ENCODE results near the gene TRPM2. TPM values are rescaled to one million over a fixed set of nuclear protein-coding genes. Genes with fewer than 3 reads are reported as not detected.

TRPM2 gene
- total RNA-seq, 1 donor from 2014 or later: 10.0 TPM

- peak; percentile 40 for DNase-seq (ENCODE audit: low spot score)
Measured at GRCh38 chr21:44428281-44428960, 75.0 kb downstream of the TRPM2 start.

DNA sequence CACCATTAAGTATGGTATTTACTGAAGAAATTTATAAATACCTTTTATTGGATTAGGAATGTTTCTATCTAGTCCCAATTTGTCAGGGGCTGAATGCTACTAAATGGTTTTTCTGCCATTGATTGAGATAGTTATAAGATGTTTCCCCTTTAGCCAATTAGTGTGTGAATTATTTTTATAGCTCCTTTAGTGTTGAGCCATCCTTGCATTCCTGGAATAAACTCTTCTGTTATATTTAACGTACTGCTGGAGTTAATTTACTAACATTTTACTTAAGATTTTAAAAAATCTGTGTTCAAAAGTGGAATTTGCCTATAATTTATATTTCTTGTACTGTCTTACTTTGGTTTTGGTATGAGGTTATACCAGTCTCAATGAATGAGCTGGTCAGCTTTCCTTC is 76.5 kb downstream of the TRPM2 start:
- no peak for DNase-seq (ENCODE audit: low spot score)

GRCh38 chr21:44431300-44431699 is 77.9 kb downstream of the TRPM2 start:
- DNase-seq (ENCODE audit: low spot score): no peak

DNA sequence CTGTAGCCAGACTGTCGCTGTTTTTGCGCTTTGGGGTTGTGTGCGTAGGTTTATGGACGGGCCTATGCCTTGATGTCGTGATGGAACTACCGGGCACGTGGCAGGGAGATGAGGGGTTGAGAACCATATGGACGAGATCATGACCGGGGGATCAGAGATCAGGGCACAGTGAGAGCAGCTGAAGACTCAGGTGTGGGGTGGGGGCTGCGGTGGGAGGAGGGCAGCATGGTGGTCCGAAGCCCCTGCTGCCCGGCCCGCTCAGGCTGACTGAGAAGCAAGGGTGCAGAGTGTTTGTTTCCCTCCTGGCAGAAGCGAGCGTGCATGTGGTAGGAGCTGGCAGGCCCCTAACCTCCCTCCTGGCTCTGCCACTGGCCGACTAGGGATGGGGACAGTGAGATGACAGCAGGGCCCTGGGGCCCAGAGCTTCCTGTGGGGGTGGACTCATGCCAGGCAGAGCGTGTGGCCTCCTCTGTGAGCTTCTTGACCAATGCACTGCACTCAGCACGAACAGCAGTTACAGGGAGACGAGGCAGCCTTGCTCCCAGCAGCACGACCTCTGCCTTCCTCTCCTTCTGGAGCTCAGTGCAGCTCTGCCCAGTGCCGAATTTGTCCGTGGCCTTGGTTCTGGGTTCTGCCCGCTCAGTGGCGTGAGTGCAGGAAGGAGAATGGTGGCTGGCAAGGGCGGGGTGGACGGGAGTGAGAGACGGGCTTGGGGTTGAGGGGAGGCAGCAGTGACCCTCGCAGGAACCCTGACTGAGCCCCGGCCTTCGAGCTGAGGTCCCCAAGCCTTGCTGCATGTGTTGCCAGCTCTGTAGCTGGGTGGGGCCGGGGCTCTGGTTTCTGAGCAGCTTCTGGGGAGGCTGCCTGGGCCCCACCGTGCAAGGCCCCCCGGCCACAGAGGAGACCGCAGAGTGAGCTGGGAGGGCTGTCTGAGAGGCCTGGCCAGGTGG is 79.7 kb downstream of the TRPM2 start:
- no peak for DNase-seq (ENCODE audit: low spot score)

DNA sequence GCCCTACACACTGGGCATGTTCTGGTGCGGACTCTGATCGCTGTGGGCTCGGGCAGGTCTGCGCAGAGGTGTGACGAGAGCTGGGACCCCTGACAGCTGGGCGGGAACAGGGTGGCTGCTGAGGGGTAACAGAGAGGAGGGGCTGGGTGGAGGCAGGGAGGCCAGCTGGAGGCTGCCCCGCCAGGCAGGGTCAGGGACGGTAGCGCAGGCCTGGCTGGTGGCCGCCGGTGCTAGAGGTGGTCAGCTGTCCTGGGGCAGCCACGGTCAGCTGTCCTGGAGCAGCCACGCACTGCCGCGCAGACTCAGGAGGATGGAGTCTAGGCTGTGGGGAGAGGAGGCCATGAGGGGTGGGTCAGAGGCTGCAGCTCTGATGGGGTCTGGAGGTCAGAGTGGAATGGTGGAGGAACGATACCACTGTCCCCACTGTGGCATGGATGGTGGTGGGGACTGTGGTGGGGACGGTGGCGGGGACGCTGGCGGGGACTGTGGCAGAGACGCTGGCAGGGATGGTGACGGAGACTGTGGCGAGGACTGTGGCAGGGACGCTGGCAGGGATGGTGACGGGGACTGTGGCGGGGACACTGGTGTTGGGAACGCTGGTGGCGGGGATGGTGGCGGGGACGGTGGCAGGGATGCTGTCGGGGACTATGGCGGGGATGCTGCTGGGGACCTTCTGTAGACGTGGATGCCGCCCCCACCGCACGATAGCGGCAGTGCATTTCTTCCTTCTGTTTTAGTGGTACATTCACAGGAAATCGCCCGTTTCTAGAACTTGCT is 80.6 kb downstream of the TRPM2 start:
- DNase-seq (ENCODE audit: low spot score): peak; percentile 34

- DNase-seq (ENCODE audit: low spot score): peak; percentile 28
Measured at GRCh38 chr21:44434568-44434925, 81.1 kb downstream of the TRPM2 start.

GRCh38 chr21:44434936-44435635 is 81.7 kb downstream of the TRPM2 start:
- peak; percentile 36 for DNase-seq (ENCODE audit: low spot score)

DNA sequence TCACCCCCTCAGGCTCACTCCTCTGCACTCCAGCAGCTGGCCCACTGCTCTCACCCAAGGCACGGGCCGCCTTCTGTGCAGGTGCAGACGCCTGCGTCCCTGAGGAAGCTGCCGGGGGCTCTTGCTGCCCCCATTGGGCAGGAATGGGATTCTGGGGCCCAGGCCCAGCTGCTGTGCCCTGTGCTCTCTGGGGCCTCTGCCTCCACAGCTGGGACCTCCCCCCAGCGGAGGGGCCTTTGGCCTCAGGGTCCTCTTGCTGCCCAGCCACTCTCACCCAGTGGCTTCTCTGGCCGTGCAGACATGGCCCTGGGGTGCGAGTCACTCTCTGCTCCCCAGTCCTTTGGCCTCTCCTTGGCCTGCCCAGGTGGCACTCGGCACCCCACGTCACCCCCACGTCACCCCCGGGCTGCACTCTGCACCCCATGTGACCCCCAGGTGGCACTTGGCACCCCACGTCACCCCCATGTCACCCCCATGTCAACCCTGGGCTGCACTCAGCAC is 82.7 kb downstream of the TRPM2 start:
- no peak for DNase-seq (ENCODE audit: low spot score)

DNA sequence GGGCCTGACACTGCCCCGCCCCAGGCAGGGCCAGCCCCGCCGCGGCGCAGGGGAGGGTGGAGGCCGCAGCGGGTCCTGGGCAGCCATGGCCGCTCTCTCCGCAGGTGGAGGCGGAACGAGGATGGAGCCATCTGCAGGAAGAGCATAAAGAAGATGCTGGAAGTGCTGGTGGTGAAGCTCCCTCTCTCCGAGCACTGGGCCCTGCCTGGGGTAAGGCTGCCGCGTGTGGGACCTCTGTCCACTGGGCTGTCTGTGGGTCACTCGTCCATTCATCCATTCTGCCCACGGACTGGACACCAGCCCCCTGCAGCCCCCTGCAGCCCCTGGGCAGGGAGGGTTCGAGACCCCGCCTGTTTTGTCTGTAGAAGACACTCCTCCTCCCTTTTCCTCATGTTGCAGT is 83.5 kb downstream of the TRPM2 start:
- no peak for DNase-seq (ENCODE audit: low spot score)

GRCh38 chr21:44437371-44437695 is 83.9 kb downstream of the TRPM2 start:
- DNase-seq (ENCODE audit: low spot score): no peak

- DNase-seq (ENCODE audit: low spot score): no peak
Measured at GRCh38 chr21:44437696-44438431, 84.4 kb downstream of the TRPM2 start.

- DNase-seq (ENCODE audit: low spot score): no peak
Measured at GRCh38 chr21:44438531-44439210, 85.2 kb downstream of the TRPM2 start.

GRCh38 chr21:44439211-44439600 is 85.8 kb downstream of the TRPM2 start:
- no peak for DNase-seq (ENCODE audit: low spot score)

GRCh38 chr21:44440241-44441040 is 87.0 kb downstream of the TRPM2 start:
- DNase-seq (ENCODE audit: low spot score): no peak

- DNase-seq (ENCODE audit: low spot score): no peak
Measured at GRCh38 chr21:44441041-44441400, 87.6 kb downstream of the TRPM2 start.

GRCh38 chr21:44441581-44442265 is 88.3 kb downstream of the TRPM2 start:
- DNase-seq (ENCODE audit: low spot score): no peak

DNA sequence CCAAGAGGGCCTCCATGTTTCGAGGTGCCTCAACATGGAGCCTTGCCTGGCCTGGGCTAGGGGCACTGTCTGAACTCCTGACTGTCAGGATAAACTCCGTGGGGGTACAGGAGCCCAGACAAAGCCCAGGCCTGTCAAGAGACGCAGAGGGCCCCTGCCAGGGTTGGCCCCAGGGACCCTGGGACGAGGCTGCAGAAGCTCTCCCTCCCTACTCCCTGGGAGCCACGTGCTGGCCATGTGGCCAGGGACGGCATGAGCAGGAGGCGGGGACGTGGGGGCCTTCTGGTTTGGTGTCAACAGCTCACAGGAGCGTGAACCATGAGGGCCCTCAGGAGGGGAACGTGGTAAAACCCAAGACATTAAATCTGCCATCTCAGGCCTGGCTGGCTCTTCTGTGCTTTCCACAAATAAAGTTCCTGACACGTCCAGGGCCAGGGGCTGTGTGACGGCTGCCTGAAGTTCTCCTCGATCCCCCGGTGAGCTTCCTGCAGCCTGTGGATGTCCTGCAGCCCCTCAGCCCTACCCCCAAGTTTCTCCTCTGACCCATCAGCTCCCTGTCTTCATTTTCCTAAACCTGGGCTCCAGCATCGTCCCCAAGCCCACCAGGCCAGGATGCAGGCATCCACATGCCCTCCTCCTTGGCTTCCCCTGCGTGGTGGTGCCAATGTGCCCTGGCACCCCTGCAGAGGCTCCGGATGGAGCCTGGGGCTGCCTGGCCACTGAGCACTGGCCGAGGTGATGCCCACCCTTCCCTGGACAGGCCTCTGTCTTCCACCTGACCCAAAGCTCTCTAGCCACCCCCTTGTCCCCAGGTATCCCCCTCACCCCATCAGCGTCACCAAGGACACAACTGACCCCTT is 89.1 kb downstream of the TRPM2 start:
- no peak for DNase-seq (ENCODE audit: low spot score)

DNA sequence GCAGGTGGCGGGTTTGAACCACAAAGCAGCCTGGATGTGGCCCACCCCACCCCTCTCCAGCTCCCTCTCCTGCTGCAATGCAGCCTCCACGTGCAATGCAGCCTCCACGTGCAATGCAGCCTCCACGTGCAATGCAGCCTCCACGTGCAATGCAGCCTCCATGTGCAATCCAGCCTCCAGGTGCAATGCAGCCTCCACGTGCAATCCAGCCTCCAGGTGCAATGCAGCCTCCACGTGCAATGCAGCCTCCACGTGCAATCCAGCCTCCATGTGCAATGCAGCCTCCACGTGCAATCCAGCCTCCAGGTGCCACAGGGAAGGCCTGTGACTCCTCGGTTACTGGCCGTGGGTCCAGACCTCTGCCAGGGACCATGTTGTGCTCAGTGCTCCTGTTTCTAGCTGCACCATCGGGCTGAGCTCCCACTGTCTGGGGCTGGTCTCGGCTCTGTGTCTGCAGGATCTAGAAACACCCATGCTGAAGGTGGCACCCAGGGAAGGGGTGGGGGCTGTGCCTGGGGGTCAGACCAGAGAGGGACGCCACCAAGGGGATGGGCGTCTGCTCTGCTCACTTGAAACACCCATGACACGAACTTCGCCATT is 90.0 kb downstream of the TRPM2 start:
- no peak for DNase-seq (ENCODE audit: low spot score)

Measured in ureter (tissue), 1 donor.